Stimulated activated CD8-positive, alpha-beta memory T cell treated with anti-CD3 and anti-CD28 coated beads, Interleukin-15, amount 100 ng/mL, for 1 hour (primary cell): ENCODE data around the gene PDZD7.

Experiments
- DNase-seq: peaks from one replicate; pipeline ENCODE4 v3.0.0-alpha.2; 2020; ENCODE audit warnings: low read depth

Gene PDZD7

DNA sequence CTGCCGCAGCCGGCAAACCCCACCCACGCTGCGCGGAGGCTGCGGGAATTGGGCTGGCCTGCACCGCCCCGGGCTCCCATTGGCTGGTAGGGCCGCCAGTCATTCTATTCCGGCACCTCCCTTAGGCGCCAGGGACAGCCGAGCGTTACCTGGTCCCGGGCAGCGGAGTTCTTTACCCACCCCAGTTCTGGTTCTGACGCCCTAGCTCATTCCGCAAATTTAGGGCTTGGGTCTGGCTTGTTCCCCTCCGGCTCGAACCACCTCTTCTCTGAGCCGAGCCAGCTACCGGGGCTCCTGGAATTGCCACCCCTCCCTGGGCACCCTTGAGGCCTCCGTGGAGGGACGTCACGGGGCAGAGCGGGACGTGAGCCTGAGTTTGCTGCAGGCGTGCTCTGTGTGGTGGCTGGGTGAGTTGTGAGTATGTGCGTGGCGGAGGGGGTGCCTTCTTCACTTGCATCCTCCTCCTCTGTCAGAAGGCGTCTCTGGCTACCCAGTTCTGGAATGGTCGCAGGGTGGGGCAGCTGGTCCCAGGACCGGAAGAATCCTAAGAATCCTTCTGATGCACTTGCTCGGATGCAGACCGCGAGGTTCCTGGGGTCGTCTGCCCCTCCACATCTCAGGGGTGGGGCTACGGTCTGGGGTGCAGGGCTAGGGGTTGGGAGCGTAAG lies at the start of gene PDZD7, which contains the start of gene SFXN3:
PDZD7 (minus strand) TSS at position 2 of the 668 bp plus-strand sequence. CDS start 910 bp downstream, outside the sequence.
SFXN3 (plus strand) TSS at position 107 of the 668 bp plus-strand sequence. CDS start 3,461 bp downstream, outside the sequence.
- peak; percentile 94 for DNase-seq

DNA sequence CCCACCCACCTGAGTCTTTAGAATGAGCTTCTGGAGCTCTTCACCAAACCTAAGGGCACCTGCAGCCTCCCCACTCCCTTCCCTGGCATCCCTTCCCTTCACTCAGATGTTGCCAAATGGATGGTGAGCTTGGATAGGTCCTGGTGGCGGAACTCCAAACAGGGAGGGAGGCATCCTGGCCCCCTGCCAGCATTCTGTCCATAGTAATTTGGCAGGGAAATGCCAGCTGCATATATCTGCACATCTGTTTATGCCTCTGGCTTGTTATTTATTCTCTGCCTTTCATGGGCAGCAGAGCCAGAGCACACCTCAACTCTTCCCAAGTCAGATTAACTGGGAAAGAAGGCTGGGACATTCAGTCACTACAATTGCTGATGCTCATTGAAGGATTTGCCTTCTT lies 48.9 kb upstream of the PDZD7 start:
- DNase-seq, result no peak

DNA sequence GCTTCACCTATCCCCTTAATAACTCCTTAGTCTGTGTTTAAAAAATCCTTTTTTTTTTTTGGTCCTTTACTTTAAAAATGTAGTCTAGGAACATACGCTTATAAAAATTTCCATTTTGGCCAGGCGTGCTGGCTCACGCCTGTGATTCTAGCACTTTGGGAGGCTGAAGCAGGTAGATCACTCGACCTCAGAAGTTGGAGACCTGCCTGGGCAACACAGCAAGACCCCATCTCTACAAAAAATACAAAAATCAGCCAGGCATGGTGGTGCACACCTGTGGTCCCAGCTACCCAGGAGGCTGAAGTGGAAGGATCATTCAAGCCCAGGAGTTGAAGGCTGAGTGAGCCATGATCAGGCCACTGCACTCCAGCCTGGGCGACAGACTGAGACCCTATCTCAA lies 45.7 kb upstream of the PDZD7 start:
- DNase-seq, result no peak

DNA sequence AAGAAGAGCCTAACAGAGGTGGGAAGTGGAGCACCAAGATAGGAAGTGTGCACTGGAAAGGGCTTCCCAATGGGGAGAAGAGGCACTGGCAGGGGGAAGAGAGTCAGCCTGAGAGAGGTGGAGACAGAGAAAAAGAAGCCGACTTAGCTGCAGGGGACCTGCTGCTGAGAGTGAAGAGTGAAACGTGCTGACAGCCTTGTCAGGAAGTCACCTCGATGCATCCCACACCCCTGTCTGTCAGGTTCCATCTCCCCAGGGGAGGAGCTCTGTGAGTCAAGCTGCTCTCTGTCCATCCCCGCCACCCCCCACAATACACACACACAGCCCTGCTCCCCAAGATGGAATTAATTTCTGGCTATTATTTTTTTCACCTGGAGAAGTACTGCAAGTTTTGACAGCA lies 44.8 kb upstream of the PDZD7 start:
- no peak for DNase-seq

DNA sequence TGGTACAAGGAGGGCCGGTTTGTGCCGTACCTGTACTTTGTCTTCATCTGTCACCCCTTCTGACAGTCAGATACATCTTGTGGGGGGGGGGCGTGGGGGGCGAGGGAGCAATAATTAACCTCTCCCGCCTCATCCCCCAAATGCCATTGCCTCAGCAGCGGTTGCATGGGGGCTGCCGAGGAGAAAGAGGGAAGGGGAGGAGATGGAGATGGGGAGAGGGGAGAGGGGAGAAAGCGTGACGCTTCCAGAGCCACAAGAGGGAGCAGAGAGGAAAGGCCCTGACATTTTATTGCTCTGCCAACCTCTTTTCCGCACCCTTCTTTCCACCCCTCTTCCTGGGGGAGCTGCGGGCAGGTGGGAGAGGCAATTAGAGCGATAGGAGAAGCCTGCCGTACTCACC lies 42.7 kb upstream of the PDZD7 start:
- no peak for DNase-seq

DNA sequence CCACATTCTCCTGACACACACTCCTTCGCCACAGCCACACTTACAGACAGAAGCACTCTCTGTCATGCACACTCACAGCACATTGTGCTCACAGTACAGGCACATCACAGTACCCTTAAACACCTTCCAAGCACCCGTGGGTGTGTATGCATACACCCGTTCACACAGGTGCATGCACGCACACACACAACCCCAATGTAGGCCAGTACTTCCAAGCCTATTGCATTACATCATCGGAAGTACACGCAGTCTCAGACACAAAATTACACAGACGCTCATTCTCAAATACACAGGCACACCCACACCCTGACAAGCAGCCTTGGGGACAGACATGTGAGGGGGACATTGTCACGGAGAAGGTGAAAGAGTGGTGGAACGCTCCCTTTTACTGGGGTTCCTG lies 42.0 kb upstream of the PDZD7 start:
- DNase-seq, result no peak

DNA sequence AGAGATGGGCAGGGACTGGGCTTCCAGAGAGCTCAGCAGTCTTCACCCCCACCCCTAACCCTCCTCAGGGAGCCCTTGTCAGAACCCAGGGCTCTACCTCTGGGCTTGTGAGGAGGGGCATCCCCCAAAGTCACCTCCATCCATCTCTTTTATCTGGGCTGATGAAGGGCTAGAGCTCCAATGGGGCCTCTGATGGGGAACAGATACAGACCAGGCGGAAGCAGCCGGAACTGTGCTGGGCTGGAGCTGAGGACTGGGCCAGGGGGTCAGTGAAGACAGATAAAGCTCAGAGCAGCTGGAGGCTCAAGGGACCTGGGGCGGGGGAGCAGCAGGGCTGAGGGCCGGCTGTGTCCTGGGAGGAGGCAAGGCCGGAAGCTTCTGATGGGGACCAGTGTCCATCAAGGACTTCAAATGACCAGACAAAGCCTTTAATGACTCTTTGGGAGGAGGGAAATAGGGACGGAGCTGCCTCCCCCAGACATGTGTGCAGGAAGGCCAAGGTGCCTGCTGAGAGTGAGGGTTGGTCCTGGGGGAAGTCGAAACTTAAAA lies 41.0 kb upstream of the PDZD7 start:
- no peak for DNase-seq

DNA sequence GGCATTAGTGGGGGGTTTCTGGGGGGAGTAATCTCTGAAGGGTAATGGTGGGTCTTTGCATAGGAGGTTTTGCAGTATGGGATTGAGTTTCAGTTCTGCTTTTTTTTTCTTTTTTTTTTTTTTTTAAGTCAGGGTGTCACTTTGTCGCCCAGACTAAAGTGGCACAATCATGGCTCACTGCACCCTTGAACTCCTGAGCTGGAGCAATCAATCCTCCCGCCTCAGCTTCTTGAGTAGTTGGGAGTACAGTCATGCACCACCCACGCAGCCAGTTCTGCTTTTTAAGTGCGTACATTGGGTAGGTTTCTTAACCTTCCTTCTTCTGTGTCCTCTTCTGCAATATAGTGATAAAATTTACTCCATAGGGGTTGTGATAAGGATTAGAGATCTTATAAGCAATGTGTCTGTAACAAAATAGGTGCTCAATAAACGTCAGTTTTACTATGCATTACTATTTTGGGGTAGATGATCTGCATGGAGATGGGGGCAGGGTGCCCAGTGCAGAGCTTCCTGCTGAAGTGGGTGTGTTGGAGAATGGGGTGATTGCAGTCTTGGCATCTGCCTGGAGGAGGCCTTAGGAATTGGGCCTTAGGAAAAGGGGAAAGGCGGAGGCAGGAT lies 40.4 kb upstream of the PDZD7 start:
- no peak for DNase-seq

DNA sequence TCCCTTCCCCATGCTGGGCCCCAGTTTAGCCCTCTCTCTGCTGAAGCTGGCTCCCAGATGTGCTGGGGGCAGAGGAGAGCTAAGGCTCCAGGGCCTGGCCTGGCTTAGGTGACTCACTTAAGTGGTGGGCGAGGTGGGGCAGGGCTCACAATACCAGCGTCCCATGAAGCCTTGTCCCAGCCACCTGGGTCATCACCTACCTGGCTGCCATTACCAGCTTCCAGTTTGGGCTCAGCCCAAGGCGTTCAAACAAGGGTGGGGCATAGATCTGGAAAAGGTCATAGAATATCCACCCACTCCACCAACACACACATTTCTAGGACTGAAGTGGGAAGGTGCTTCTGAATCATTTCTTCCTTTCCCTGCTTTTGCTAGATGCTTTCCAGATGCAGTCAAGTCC lies 39.2 kb upstream of the PDZD7 start:
- no peak for DNase-seq

DNA sequence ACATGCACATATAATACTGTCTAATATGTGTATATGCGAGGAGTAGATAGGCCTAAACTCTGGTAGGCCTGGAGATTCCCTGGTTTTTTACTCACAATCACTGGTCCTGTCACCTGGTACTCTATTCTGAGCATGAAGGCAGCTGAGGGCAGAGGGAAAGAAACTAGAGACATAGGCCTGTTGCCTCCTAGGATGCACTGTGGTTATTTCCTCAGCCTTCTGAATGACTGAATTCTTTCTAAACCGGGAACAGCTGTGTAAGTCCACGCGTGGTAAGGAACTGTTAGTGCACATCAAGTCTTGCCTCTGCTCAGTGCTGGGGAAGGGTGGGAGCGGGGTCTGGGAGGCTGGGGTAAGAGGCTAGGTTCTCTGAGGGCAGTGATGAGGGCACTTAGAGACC lies 38.5 kb upstream of the PDZD7 start:
- no peak for DNase-seq

DNA sequence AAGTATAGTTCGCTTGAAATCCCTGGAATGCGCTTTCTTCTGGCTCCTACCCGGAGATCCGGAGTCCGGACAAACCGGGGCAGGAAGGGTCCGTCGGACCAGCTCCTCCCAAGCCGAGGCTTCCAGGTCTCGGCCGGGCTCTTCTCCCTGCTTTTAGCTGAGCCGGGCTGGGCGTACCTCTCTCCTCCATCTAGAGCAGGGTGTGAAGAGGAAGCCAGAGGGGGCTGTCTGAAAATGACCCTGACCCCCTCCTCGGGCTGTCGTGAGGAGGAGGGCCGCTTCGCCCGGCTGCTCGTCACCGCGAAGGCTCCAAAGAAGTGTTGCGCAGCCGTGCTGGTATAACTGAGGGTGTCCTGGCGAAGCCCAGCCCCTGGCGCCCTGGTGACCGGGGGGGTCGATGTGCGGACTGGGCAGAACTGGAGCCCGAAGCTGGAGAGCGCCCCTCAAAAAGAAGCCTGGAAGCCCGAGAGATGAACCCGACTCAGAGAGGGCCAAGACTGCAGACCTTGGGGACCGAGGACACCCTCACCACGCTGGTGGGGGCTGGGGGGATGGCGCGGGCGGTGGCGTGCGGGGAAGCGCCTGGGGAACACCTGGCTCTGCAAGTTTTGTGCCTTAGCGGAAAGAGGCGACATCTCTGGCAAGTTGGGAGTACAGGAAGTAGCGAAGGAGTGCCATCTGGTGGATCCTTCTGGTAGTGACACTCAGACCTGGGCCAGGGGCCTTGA lies 36.6 kb upstream of the PDZD7 start:
- peak; percentile 61 for DNase-seq

DNA sequence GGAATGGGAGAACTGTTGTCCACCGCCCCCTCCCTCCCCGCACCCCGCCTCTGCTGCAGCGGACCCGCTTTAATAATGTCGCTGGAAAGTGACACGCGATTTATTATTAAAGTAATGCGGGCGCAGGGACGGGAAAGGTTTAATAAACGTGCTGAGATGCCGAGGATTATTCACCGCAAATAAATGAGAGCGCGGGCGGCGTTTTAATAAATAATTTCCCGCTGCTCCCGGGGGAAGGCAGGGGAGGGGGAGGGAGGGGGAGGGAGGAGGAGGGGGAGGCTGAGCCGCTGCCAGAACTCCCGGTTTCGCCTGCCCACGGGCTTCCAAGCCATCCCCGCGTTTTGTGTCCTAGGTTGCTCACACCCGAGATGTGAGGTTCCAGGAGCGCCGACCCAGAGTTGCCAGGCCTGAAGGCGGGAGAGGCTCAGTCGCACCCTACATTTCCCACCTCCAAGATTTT lies 36.0 kb upstream of the PDZD7 start:
- no peak for DNase-seq

DNA sequence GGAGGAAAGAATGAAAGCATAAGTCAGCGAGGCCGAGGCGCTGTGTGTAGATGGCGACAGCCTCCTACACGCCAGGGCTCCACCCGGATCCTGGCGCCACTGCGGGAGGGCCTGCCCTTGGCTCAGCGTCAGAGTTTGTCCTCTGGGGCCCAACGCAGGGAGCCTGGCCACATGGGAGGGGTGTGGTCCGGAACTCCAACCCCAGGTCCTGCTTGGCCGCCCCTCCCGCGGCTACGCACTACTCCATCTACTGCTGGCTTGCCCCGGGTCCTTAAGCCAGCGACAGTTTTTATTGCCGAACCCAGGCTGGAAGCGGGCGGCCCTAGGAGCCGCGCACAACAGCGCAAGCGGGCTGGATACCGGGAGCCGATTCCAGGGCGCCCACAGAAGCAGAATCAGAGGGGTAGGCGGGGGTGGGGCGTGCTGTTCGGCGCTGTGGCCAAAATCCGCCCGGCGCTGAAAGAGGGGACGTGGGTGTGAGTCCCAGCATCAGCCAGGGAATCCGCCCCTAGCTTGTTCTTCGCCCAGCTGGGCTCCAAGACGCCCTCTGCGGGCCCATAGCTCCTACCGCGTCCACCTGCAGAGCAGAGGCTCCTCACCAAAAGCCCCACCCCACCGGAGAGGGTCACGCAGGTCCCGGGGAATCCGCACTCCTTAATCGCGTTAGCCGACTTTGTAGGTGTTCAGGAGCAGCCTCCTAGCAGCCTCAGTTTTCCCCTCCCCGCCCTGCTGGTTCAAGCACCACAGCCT lies 35.4 kb upstream of the PDZD7 start:
- DNase-seq, result no peak

DNA sequence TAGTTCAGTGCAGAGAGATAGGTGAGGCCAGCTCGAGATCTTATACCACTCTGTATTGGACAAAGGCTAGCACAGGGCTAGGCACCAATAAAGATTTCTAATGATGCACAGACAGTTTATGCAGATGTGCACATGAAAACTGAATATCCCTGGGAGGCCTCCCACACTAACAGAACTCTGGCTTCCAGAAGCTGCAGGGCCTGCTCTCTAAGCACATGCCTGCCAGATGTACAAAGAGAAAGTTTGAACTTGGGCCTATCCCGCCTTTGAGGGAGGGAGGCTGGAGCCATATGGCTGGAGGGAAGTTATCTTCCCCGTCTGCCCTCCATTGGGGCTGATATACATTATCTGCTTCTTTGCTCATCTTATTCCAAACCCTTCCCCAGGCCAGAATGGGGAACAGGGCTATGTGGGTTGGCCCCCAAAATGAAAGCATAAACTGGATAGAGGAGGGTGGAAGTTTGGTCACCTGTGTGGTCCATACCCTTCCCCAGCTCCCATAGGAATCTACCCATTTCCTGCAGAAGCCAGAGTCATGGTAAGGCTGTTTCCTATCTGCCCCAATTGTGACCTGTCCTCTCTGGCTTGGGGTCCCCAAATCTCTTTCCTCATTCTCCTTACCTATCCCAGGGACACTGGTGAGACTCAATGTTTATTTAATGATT lies 34.7 kb upstream of the PDZD7 start:
- DNase-seq, result no peak

DNA sequence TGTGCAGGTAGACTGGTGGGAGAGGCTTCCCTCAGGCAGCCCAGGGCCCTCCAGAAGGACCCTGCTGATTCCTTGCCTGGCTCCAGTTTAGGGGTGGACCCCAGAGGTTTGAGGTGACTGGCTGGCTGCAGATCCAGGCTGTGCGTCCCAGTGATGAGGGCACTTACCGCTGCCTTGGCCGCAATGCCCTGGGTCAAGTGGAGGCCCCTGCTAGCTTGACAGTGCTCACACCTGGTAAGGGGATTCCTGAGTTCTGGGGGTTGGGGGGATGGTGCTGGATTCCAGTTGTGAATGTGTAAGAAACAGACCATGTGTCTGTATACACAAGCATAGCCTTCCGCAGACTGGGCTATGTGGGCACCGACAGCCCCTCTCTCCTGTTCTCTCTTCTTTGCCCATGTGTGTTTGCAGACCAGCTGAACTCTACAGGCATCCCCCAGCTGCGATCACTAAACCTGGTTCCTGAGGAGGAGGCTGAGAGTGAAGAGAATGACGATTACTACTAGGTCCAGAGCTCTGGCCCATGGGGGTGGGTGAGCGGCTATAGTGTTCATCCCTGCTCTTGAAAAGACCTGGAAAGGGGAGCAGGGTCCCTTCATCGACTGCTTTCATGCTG lies 33.6 kb upstream of the PDZD7 start:
- DNase-seq, result no peak

DNA sequence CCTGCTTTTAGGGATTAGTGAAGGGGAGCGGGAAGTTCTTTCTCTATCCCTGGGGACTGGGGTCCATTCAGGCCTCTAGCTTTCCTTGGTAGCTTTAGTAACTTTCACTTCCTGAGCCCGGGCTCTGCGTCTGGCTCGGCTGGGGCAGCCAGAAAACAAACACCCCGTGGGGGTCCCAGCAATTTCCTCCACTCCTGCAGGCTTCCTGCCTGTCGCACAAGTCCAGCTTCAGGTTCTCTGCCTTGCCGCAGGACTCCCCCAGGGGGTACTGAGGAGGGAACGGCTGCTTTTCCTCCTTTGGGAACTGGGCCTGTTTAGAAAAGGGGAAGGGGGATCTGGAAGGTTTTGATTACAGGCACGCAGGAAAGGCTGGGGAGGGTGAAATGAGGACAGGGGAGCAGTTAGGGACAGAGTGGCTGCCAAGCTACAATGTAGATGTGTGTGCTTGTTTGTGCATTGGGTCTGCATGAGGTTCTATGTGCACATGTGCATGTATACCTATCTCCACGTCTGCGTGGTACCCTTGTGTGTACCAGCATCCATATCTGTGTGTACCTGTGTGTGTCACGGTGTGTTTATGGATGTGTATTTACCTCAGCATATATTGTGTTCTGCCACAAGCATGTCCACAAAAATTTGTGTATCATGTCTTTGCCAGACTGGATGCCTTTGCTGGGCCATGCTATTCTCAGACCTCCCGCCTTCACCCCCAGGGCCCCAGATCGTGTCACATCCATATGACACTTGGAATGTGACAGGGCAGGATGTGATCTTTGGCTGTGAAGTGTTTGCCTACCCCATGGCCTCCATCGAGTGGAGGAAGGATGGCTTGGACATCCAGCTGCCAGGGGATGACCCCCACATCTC lies 32.9 kb upstream of the PDZD7 start:
- no peak for DNase-seq

DNA sequence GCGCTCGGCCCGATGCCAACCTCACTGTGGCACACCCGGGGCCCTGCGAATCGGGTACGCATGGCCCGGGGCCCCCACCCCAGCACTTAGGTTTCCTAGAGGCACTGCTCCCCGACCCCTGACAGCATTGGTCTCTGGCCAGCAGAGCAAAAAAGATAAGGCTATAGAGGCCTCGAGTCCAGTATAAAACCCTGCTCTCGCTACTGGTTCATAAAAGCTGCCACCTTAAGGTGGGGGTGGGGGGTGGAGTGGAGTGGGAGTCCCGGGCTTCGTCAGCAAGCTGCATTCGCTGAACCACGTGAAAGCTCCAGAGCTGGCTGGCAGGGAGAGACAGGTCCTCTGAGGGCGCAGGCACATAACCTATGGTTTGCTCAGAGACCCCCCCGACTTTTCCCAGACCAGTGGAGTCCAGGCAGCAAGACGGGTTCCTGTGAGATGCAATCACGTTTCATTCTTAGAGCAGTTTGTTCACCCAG lies 32.2 kb upstream of the PDZD7 start:
- no peak for DNase-seq

DNA sequence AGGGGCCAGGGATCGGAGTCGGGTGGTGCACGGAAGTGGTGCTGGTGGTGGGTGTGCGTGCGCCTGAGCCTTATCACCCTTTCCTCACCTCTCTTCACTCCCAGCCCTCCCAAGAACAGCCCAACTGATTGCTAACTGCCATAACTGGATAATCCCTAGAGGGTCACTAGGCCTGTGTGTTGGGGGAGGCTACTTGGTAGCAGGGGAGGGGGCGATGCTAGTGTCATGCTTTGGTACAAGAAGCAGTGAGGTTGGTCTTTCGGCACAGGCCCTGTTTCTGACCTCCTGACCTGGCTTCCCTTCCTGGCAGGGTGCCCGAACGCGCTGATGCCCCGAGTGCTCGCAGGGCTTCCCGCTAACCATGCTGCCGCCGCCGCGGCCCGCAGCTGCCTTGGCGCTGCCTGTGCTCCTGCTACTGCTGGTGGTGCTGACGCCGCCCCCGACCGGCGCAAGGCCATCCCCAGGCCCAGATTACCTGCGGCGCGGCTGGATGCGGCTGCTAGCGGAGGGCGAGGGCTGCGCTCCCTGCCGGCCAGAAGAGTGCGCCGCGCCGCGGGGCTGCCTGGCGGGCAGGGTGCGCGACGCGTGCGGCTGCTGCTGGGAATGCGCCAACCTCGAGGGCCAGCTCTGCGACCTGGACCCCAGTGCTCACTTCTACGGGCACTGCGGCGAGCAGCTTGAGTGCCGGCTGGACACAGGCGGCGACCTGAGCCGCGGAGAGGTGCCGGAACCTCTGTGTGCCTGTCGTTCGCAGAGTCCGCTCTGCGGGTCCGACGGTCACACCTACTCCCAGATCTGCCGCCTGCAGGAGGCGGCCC lies 31.5 kb upstream of the PDZD7 start:
- DNase-seq, result no peak

DNA sequence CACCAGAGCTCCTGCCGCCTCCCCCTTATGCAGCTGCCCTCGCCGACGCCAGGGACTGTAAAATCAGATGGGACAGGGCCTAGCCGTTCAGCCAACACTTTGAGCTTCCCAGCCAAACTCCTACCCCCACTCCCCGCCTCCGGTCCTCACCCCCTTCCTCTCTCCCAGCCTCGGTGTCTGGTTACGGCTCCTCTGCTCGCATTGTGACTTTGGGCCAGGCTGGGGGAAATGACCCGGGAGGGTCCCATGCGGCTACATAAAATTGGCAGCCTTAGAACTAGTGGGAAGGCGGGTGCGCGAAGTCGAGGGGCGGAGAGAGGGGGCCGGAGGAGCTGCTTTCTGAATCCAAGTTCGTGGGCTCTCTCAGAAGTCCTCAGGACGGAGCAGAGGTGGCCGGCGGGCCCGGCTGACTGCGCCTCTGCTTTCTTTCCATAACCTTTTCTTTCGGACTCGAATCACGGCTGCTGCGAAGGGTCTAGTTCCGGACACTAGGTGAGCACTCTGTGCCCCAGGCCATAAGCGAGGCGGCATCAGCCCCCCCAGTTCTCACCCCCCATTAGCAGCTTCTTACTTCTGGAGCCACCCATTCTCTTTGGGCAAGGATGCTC lies 30.8 kb upstream of the PDZD7 start, which contains the start of gene KAZALD1:
KAZALD1 (plus strand) TSS at position 366 of the 608 bp plus-strand sequence. CDS start 604 bp downstream, outside the sequence.
- DNase-seq, result no peak
